ENCODE data around the gene SLC35E3.

DNA sequence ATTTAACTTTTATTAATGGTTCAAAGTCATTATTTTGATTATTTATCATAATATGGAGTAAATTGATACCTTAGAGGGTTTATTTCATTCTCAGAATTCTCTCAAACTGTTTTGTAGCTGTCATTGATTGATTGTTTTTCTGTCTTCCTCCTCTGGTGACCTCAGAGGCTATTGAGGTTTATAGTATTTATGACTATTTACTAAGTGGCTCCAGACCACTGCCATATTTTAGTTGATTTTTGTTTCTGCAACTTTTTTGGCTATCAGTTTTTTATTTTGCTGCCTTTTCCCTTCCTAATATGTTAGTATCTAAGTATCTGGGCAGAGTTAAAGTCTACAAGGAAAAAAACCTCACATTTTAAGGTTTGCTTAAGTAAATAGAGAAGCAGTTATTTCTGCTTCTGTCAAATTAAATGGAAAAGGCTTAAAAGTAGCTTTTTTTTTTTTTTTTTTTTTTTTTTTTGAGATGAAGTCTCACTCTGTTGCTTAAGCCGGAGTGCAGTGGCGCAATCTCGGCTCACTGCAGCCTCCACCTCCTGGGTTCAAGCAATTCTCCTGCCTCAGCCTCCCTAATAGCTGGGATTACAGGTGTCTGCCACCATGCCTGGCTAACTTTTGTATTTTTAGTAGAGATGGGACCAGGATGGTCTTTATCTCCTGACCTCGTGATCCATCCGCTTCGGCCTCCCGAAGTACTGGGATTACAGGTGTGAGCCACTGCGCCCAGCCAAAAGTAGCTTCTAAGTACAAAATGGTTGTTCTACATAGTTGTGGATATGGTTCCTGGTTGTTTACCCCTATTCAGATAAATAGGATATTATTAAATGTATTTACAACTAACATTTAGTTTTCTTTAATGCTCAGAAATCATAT lies 70.2 kb downstream of the SLC35E3 start:
- TF ChIP-seq NFE2L2 (conservative IDR thresholded peaks at IDR 0.05; ENCODE audit: low read length), result no peak
- TF ChIP-seq, protein P1, sequence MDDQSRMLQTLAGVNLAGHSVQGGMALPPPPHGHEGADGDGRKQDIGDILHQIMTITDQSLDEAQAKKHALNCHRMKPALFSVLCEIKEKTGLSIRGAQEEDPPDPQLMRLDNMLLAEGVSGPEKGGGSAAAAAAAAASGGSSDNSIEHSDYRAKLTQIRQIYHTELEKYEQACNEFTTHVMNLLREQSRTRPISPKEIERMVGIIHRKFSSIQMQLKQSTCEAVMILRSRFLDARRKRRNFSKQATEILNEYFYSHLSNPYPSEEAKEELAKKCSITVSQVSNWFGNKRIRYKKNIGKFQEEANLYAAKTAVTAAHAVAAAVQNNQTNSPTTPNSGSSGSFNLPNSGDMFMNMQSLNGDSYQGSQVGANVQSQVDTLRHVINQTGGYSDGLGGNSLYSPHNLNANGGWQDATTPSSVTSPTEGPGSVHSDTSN (IDR thresholded peaks at IDR 0.05), result no peak
- TF ChIP-seq, protein P2, sequence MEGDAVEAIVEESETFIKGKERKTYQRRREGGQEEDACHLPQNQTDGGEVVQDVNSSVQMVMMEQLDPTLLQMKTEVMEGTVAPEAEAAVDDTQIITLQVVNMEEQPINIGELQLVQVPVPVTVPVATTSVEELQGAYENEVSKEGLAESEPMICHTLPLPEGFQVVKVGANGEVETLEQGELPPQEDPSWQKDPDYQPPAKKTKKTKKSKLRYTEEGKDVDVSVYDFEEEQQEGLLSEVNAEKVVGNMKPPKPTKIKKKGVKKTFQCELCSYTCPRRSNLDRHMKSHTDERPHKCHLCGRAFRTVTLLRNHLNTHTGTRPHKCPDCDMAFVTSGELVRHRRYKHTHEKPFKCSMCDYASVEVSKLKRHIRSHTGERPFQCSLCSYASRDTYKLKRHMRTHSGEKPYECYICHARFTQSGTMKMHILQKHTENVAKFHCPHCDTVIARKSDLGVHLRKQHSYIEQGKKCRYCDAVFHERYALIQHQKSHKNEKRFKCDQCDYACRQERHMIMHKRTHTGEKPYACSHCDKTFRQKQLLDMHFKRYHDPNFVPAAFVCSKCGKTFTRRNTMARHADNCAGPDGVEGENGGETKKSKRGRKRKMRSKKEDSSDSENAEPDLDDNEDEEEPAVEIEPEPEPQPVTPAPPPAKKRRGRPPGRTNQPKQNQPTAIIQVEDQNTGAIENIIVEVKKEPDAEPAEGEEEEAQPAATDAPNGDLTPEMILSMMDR (IDR thresholded peaks at IDR 0.05), result no peak
- TF ChIP-seq FOXS1 (CRISPR knock-in tag; IDR thresholded peaks at IDR 0.05), result no peak
- no peak for TF ChIP-seq RCOR1 (IDR thresholded peaks at IDR 0.05; ENCODE audit: low read depth, low read length)

Data from A549 (cell line).